ENCODE data around the gene LCN15.

Gene LCN15

GRCh38 chr9:136779808-136780207 is 15.5 kb upstream of the LCN15 start:
- in situ Hi-C loops (cut with HindIII; ENCODE audit: low sequenced_read_pairs): loop anchor here (25.0 kb wide), 1 partner anchor 257 kb away; the partner anchor contains the start of genes ABCA2, FUT7 and NPDC1

GRCh38 chr9:136777359-136777758 is 13.0 kb upstream of the LCN15 start:
- TF ChIP-seq CTCF (IDR thresholded peaks at IDR 0.05; ENCODE audit: low read depth, low read length, missing control alignments): no peak
- in situ Hi-C loops (cut with HindIII; ENCODE audit: low sequenced_read_pairs): loop anchor here (25.0 kb wide), 1 partner anchor 260 kb away; the partner anchor contains the start of genes ABCA2, FUT7 and NPDC1
- DNase-seq (ENCODE audit: low read depth): no peak

More at GRCh38 chr9:136779808-136780207, 15.5 kb upstream of the LCN15 start:
- H3K4me3 ChIP-seq (ENCODE audit: low read depth, low read length): no peak overlapping the region
- no peak for DNase-seq (ENCODE audit: low read depth)
- TF ChIP-seq CTCF (IDR thresholded peaks at IDR 0.05; ENCODE audit: low read depth, low read length, missing control alignments): peak; percentile 36

DNA sequence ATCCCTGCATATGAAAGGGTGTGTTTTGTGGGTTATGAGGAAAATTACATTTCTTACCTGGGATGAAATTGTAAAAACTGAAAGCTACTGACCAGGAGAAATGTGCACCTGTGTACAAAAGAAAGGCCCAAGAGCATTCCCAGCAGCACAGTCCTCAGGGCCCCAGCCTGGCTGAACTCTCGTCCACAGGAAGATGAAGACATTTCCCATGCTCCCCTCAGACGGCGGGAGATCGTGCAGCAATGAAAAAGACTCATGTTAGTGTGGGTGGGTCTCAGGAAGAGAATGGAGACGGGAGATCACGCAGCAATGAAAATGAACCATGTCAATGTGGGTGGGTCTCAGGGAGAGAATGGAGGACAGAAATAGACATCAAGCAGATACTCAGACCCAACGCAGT is 12.6 kb upstream of the LCN15 start:
- H3K4me3 ChIP-seq (ENCODE audit: low read depth, low read length): no peak overlapping the region
- in situ Hi-C loops (cut with HindIII; ENCODE audit: low sequenced_read_pairs): loop anchor here (25.0 kb wide), 1 partner anchor 260 kb away; the partner anchor contains the start of genes ABCA2, FUT7 and NPDC1
- DNase-seq (ENCODE audit: low read depth): no peak
- TF ChIP-seq CTCF (IDR thresholded peaks at IDR 0.05; ENCODE audit: low read depth, low read length, missing control alignments): no peak

More at GRCh38 chr9:136777359-136777758, 13.0 kb upstream of the LCN15 start:
- no peak overlapping the region for H3K4me3 ChIP-seq (ENCODE audit: low read depth, low read length)

DNA sequence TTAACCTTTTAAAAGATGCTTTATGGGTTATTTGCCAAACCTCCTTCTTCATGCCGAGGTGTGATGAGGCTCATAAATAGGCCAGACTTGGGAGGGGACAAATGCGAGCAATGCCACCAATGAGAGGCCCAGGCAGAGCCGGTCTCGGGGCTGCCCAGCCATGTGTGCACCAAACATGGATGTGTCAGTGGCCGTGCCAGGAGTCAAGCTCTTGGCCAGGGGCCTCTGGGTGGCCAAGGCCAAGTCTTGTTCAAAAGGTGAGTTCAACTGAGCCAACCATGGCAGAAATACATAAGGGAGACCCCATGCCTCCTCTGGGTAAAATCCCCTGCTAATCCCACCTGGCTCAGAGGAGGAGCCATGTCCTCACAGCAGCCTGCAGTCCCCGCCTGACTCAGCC is 10.9 kb upstream of the LCN15 start:
- in situ Hi-C loops (cut with HindIII; ENCODE audit: low sequenced_read_pairs): loop anchor here (25.0 kb wide), 1 partner anchor 262 kb away; the partner anchor contains the start of genes ABCA2, FUT7 and NPDC1
- TF ChIP-seq CTCF (IDR thresholded peaks at IDR 0.05; ENCODE audit: low read depth, low read length, missing control alignments): no peak
- no peak overlapping the region for H3K4me3 ChIP-seq (ENCODE audit: low read depth, low read length)
- no peak for DNase-seq (ENCODE audit: low read depth)

- no peak for DNase-seq (ENCODE audit: low read depth)
- in situ Hi-C loops (cut with HindIII; ENCODE audit: low sequenced_read_pairs): loop anchor here (25.0 kb wide), 1 partner anchor 263 kb away; the partner anchor contains the start of genes ABCA2, FUT7 and NPDC1
- H3K4me3 ChIP-seq (ENCODE audit: low read depth, low read length): no peak overlapping the region
- TF ChIP-seq CTCF (IDR thresholded peaks at IDR 0.05; ENCODE audit: low read depth, low read length, missing control alignments): no peak
Observed at GRCh38 chr9:136774416-136775045, 10.2 kb upstream of the LCN15 start.

DNA sequence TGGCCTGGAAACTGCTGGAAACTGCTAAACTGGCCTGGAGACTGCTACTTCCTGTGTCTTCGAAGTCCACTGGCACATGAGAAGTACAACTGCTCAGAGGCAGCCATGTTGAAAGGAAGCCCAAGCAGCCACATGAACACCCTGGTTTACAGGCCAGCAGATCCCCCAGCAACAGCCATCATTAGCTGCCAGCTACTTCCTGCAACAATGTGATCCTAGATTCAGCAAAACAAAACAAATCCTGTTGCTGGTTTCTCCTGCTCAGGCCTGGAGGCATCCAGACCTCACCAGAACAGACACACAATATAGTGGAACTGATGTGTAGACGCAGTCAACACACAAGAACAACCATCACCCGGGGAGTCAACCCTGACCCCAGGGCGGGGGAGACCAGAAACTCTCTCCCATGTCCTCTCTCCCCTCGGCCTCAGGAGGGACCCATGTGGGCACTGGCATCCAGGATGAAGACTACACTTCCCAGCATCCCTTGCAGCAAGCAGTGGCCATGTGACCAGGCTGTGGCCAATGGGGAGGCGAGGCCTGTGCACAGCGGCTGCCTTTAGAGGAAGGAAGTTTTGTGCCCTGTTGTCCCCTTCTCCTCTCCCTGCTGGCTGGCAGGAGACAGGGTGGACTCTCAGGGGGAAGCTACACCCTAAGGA is 9.2 kb upstream of the LCN15 start:
- in situ Hi-C loops (cut with HindIII; ENCODE audit: low sequenced_read_pairs): no loop called here
- TF ChIP-seq CTCF (IDR thresholded peaks at IDR 0.05; ENCODE audit: low read depth, low read length, missing control alignments): no peak
- no peak overlapping the region for H3K4me3 ChIP-seq (ENCODE audit: low read depth, low read length)
- DNase-seq (ENCODE audit: low read depth): no peak

All from astrocyte of the cerebellum (primary cell).